LNCaP clone FGC (cell line): Measurements from ENCODE around the gene ACO2.
A peak's percentile ranks its signal among the peaks of the same experiment; 100 is the strongest.

Source experiments
- DNase-seq: peaks from one replicate; pipeline ENCODE4 v3.0.0-alpha.2; 2011; ENCODE audit warnings: low read depth
- H3K4me3 ChIP-seq: 2 replicates; pipeline ENCODE4 v1.5.1; 2011; ENCODE audit warnings: mild to moderate bottlenecking, low read depth, low read length, control low read depth
- CTCF ChIP-seq: IDR thresholded peaks from 2 replicates; pipeline ENCODE4 v1.5.1; 2012; ENCODE audit warnings: mild to moderate bottlenecking; ENCODE audit not compliant: control insufficient read depth, insufficient read depth; ENCODE audit errors: extremely low read depth

The ACO2 gene

GRCh38 chr22:41507330-41508063, 38.6 kb downstream of the ACO2 start:
- H3K4me3 ChIP-seq = no peak overlapping the region
- DNase-seq = no peak
- no peak for TF ChIP-seq CTCF

- TF ChIP-seq CTCF = no peak
- H3K4me3 ChIP-seq = no peak overlapping the region
- no peak for DNase-seq
Measured at GRCh38 chr22:41508770-41509170, 39.9 kb downstream of the ACO2 start.

GRCh38 chr22:41511521-41511968, 42.6 kb downstream of the ACO2 start:
- no peak for TF ChIP-seq CTCF

DNA sequence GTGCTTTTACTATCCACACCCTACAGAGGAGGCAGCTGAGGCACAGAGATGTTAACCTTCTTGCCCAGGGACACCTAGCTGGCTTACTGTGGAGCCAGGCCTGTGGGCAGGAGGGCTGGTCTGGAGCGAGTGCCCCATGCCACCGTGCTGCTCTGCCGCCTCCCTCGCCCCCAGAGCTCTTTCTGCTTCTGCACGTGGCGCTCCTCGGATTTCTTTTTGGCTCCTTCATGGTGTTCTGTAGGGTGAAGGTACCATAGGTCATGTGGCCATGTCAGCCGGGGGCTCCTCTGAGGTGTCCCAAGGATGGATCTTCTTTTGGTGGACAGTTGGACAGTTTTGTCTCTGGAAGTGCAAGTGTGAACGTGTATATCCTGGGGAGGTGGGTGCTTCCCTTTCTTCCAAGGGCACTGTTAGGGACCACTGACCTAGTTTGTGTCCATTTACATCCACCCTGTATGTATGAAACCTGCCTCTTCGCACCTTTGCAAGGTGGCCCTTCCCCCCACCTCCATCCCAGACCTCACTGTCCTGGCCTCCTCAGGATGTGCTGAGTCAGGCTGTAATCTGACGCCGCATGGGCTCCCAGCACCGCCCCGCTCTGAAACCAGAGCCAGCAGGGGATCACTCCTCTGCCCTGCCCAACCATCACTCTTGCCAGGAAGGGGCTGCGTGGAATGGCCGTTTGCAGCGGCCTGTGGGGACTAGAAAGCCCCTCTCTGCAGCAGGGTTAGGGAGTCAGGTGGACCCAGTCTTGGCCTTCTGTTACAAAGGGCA, 43.7 kb downstream of the ACO2 start:
- no peak overlapping the region for H3K4me3 ChIP-seq
- TF ChIP-seq CTCF = no peak
- DNase-seq = peak; percentile 40

More at GRCh38 chr22:41511521-41511968, 42.6 kb downstream of the ACO2 start:
- DNase-seq = no peak
- no peak overlapping the region for H3K4me3 ChIP-seq

GRCh38 chr22:41513391-41513790, 44.5 kb downstream of the ACO2 start:
- no peak overlapping the region for H3K4me3 ChIP-seq
- no peak for TF ChIP-seq CTCF
- DNase-seq = no peak

GRCh38 chr22:41516462-41516861, 47.5 kb downstream of the ACO2 start:
- H3K4me3 ChIP-seq = no peak overlapping the region
- no peak for DNase-seq
- TF ChIP-seq CTCF = no peak
